Astrocyte of the hippocampus (primary cell): ENCODE results near the gene TLE5.
"Not testable (repeated sequence)": the region's sequence is repeated elsewhere in the genome, so short reads cannot be mapped to it uniquely, and the experiment has no call there.

Source experiments
- DNase-seq: peaks from one replicate; pipeline ENCODE4 v3.0.0; 2011; ENCODE audit warnings: low read depth, low spot score

Gene TLE5

GRCh38 chr19:3096267-3096901 lies 34.1 kb upstream of the TLE5 start:
- no peak for DNase-seq

- DNase-seq: peak; percentile 34
These were observed 33.3 kb upstream of the TLE5 start for GRCh38 chr19:3095441-3096191.

GRCh38 chr19:3094601-3095440 lies 32.5 kb upstream of the TLE5 start:
- DNase-seq: peak; percentile 67

GRCh38 chr19:3089299-3089855 lies 27.1 kb upstream of the TLE5 start:
- DNase-seq: not testable (repeated sequence)

GRCh38 chr19:3087769-3088168 lies 25.5 kb upstream of the TLE5 start:
- DNase-seq: no peak

DNA sequence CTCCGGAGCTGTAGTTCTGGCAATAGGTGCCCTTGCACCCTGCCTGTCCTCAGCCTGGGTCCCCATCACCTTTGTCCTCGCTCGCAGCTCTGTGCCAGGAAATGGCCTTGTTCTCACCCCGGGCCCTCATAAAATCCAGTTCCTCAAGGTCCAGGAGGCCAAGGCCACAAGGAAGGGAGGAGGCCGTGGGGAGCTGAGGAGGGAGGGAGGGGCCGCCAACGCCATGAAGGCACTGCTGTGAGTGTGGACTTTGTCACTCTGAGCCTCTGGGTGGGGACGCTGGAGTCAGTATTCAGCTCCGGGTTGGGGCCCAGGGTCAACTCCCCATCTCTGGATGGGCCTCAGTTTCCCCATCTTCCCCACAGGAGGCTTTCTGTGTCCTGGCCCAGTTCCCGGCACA lies 22.6 kb upstream of the TLE5 start:
- no peak for DNase-seq

DNA sequence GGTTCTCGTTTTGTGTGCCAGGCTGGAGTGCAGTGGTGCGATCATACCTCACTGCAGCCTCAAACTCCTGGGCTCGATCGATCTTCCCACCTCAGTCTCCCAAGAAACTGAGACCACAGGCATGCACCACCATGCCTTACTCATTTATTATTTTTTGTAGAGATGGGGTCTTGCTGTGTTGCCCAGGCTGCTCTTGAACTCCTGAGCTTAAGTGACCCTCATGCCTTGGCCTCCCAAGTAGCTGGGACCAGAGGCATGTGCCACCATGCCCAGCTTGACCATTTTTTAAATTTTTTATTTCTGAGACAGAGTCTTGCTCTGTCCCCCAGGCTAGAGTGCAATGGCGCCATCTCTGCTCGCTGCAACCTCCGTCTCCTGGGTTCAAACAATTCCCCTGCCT lies 21.7 kb upstream of the TLE5 start:
- no peak for DNase-seq

DNA sequence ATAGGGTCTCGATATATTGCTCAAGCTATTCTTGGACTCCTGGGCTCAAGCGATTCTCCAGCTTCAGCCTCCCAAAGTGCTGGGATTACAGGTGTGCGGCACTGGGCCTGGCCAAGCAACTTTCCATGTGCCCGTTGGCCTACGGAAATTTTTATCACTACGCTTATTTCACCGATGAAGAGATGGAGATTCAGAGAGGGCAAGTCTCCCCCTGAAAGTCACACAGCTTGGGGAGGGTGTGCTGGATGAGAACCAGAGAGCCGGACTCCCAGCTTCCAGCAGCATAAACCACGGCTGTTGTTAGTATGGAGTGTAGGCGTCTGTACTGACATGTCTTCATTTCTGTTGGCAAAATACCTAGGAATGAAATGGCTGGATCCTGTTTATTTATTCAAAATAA lies 20.0 kb upstream of the TLE5 start:
- no peak for DNase-seq

DNA sequence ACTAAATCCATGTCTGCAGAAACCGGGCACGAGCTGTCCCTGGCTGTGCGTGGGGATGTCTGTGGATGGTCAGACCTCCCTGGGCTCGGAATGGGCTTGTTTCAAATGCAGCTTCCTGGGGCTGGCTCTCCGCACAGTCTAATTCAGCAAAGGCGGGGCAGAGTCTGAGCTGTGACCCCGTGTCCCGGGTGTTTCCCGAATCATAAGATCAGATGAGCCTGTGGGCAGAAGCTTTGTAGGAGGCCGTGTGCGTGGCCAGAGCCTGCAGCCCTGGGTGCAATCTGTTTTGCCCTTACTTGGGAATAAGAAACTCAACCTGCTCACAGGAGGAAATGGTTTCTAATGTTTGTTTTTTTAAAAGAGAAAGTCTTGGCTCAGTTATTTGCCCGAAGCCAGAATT lies 18.0 kb upstream of the TLE5 start:
- peak; percentile 56 for DNase-seq

GRCh38 chr19:3079578-3079977 lies 17.3 kb upstream of the TLE5 start:
- no peak for DNase-seq

GRCh38 chr19:3075605-3076431 lies 13.5 kb upstream of the TLE5 start:
- peak; percentile 73 for DNase-seq

GRCh38 chr19:3073931-3074595 lies 11.8 kb upstream of the TLE5 start:
- peak; percentile 52 for DNase-seq

- peak; percentile 48 for DNase-seq
These were observed 10.9 kb upstream of the TLE5 start for GRCh38 chr19:3073159-3073563.

DNA sequence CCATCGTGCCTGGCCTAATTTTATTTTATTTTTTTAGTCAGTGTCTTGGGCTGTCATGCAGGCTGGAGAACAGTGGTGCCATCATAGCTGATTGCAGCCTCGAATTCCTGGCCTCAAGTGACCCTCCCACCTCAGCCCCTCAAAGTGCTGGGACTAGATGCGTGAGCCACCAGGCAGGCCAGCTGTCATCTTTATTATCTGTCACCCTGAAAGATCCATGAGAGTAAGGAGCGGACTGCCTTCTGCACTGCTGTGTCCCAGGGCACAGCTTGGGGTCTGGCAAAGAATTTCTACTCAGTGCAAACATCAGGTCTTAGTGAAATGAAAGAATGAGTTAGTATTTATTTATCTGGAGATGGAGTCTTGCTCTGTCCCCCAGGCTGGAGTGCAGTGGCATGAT lies 9.5 kb upstream of the TLE5 start:
- DNase-seq: no peak

DNA sequence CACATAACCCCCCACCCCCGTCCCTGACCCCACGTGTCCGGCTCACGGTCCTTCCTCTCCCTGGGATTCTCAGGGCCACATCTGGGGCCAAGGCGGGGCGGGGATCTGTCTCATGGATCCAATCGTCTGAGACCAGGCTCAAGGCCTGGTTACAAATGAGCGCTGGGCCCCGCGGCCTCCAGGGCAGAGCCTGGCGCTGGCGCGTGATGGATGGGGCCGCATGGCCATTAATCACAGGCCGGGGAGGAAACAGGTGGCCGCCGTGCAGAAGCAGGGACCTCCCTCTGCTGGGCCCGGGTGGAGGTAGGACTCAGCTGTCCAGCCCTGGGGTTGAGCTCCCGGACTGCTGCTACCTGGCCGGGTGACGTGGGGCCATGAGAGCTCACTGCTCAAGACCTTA lies 5.8 kb upstream of the TLE5 start:
- DNase-seq: no peak

GRCh38 chr19:3067563-3067962 lies 5.3 kb upstream of the TLE5 start:
- DNase-seq: no peak

GRCh38 chr19:3066482-3067049 lies 4.3 kb upstream of the TLE5 start:
- no peak for DNase-seq

- no peak for DNase-seq
These were observed 3.5 kb upstream of the TLE5 start for GRCh38 chr19:3065675-3066357.

GRCh38 chr19:3064011-3064330 lies 1.7 kb upstream of the TLE5 start:
- no peak for DNase-seq
